ENCODE results near the gene LIME1. TPM values are rescaled to one million over a fixed set of nuclear protein-coding genes. Genes with fewer than 3 reads are reported as not detected.

Gene LIME1
- total and polyA plus RNA-seq, 7 experiments from 2014 or later: 96.8 to 366 (median 107) TPM

- intact Hi-C loops (cut with micrococcal nuclease): no loop called here
- no peaks in the 10 kb centered on the region for H3K27me3 ChIP-seq (ENCODE audit: control insufficient read depth in 2 of 2, insufficient read depth in 2 of 2, low read length in 2 of 2)
- ATAC-seq: no peak
- peaks cover 5 to 18% (median 6%) of the 10 kb centered on the region in 7 donors for H3K4me1 Mint-ChIP-seq
- DNase-seq: peak in 1 of 9 donors; percentile 7
- no peak overlapping the region for H3K4me3 ChIP-seq (ENCODE audit: low read length)
- peak overlapping the region in 6 of 9 donors; percentile 21 to 86 (median 69) for H3K27ac Mint-ChIP-seq
- H3K27ac ChIP-seq (ENCODE audit: low read depth, low read length): no peak overlapping the region
- H3K4me1 ChIP-seq (ENCODE audit: control insufficient read depth in 2 of 2, insufficient read depth in 2 of 2, low read length in 2 of 2): peaks cover 12 to 20% of the 10 kb centered on the region in 2 donors
- H3K4me3 Mint-ChIP-seq: peak overlapping the region in 2 of 10 donors; percentile 44 to 55
- H3K9me3 ChIP-seq (ENCODE audit: control insufficient read depth in 2 of 3, low read length in 3 of 3): no peaks in the 10 kb centered on the region
- peaks cover 0 to 10% (median 0%) of the 10 kb centered on the region in 5 donors for H3K36me3 Mint-ChIP-seq
- peaks cover 0 to 14% (median 0%) of the 10 kb centered on the region in 3 experiments for H3K36me3 ChIP-seq (ENCODE audit: control insufficient read depth in 2 of 3, insufficient read depth in 3 of 3, low read length in 3 of 3)
- ChIA-PET CTCF (no interaction called here), POLR2A (interaction anchor here (0.5 to 1.5 kb wide), 2 partner anchors 14 to 289 kb away, joined by 3 read pairs; partner anchors contain the start of genes ARFRP1 and ZGPAT)
- peaks cover 0 to 2% (median 0%) of the 10 kb centered on the region in 5 donors for H3K27me3 Mint-ChIP-seq
- peaks cover 0 to 5% (median 0%) of the 10 kb centered on the region in 11 donors for H3K9me3 Mint-ChIP-seq
These were observed 42.5 kb upstream of the LIME1 start for GRCh38 chr20:63693733-63694583.

GRCh38 chr20:63694584-63695423 is 41.7 kb upstream of the LIME1 start:
- Mint-ChIP-seq H3K36me3 (peaks cover 0 to 10% (median 0%) of the 10 kb centered on the region in 5 donors), H3K9me3 (peaks cover 0 to 5% (median 0%) of the 10 kb centered on the region in 11 donors), H3K27ac (no peak overlapping the region), H3K4me1 (peaks cover 5 to 18% (median 6%) of the 10 kb centered on the region in 7 donors), H3K27me3 (peaks cover 0 to 2% (median 0%) of the 10 kb centered on the region in 5 donors), H3K4me3 (no peak overlapping the region)
- ChIA-PET CTCF (no interaction called here), POLR2A (interaction anchor here (0.5 to 1.5 kb wide), 3 partner anchors 13 to 288 kb away, joined by 3 read pairs; partner anchors contain the start of genes ARFRP1 and ZGPAT)
- Histone ChIP-seq H3K27me3 (ENCODE audit: control insufficient read depth in 2 of 2, insufficient read depth in 2 of 2, low read length in 2 of 2) (no peaks in the 10 kb centered on the region), H3K9me3 (ENCODE audit: control insufficient read depth in 2 of 3, low read length in 3 of 3) (no peaks in the 10 kb centered on the region), H3K4me3 (ENCODE audit: low read length) (no peak overlapping the region), H3K36me3 (ENCODE audit: control insufficient read depth in 2 of 3, insufficient read depth in 3 of 3, low read length in 3 of 3) (peaks cover 0 to 21% (median 0%) of the 10 kb centered on the region in 3 experiments), H3K4me1 (ENCODE audit: control insufficient read depth in 2 of 2, insufficient read depth in 2 of 2, low read length in 2 of 2) (peaks cover 12 to 20% of the 10 kb centered on the region in 2 donors), H3K27ac (ENCODE audit: low read depth, low read length) (no peak overlapping the region)
- intact Hi-C loops (cut with micrococcal nuclease): no loop called here
- ATAC-seq: no peak
- peak in 1 of 9 donors; percentile 8 for DNase-seq

- intact Hi-C loops (cut with micrococcal nuclease): no loop called here
- H3K27me3 ChIP-seq (ENCODE audit: control insufficient read depth in 2 of 2, insufficient read depth in 2 of 2, low read length in 2 of 2): no peaks in the 10 kb centered on the region
- peak overlapping the region; percentile 20 for H3K27ac ChIP-seq (ENCODE audit: low read depth, low read length)
- DNase-seq (no peak), ATAC-seq (no peak)
- H3K4me1 ChIP-seq (ENCODE audit: control insufficient read depth in 2 of 2, insufficient read depth in 2 of 2, low read length in 2 of 2): peaks cover 12 to 20% of the 10 kb centered on the region in 2 donors
- peak overlapping the region in 8 of 10 donors; percentile 27 to 76 (median 56) for H3K4me3 Mint-ChIP-seq
- CTCF ChIA-PET: interaction anchor here (0.6 kb wide), 1 partner anchor 38 kb away, joined by 4 read pairs; the partner anchor contains the start of gene RTEL1
- H3K36me3 Mint-ChIP-seq: peaks cover 0 to 10% (median 0%) of the 10 kb centered on the region in 5 donors
- no peaks in the 10 kb centered on the region for H3K9me3 ChIP-seq (ENCODE audit: control insufficient read depth in 2 of 3, low read length in 3 of 3)
- POLR2A ChIA-PET: interaction anchor here (0.6 to 3.3 kb wide), 4 partner anchors 12 to 171 kb away, joined by 3 to 19 read pairs (median 10); partner anchors contain the start of genes ARFRP1, LIME1 and ZGPAT
- H3K9me3 Mint-ChIP-seq: peaks cover 0 to 5% (median 0%) of the 10 kb centered on the region in 11 donors
- H3K36me3 ChIP-seq (ENCODE audit: control insufficient read depth in 2 of 3, insufficient read depth in 3 of 3, low read length in 3 of 3): peaks cover 0 to 28% (median 0%) of the 10 kb centered on the region in 3 experiments
- peak overlapping the region in 6 of 9 donors; percentile 51 to 88 (median 65) for H3K27ac Mint-ChIP-seq
- H3K4me3 ChIP-seq (ENCODE audit: low read length): no peak overlapping the region
- peaks cover 0 to 2% (median 0%) of the 10 kb centered on the region in 5 donors for H3K27me3 Mint-ChIP-seq
- H3K4me1 Mint-ChIP-seq: peaks cover 5 to 18% (median 6%) of the 10 kb centered on the region in 7 donors
These were observed 40.8 kb upstream of the LIME1 start for GRCh38 chr20:63695424-63696305.

- H3K4me1 Mint-ChIP-seq: peaks cover 5 to 17% (median 6%) of the 10 kb centered on the region in 7 donors
- Histone ChIP-seq H3K9me3 (ENCODE audit: control insufficient read depth in 2 of 3, low read length in 3 of 3) (no peaks in the 10 kb centered on the region), H3K4me3 (ENCODE audit: low read length) (peak overlapping the region; percentile 47), H3K27ac (ENCODE audit: low read depth, low read length) (peak overlapping the region; percentile 20), H3K36me3 (ENCODE audit: control insufficient read depth in 2 of 3, insufficient read depth in 3 of 3, low read length in 3 of 3) (peaks cover 0 to 28% (median 0%) of the 10 kb centered on the region in 3 experiments), H3K27me3 (ENCODE audit: control insufficient read depth in 2 of 2, insufficient read depth in 2 of 2, low read length in 2 of 2) (no peaks in the 10 kb centered on the region), H3K4me1 (ENCODE audit: control insufficient read depth in 2 of 2, insufficient read depth in 2 of 2, low read length in 2 of 2) (peaks cover 12 to 20% of the 10 kb centered on the region in 2 donors)
- DNase-seq (peak in 6 of 9 donors; percentile 28 to 47 (median 38)), ATAC-seq (peak; percentile 73)
- H3K36me3 Mint-ChIP-seq: peaks cover 0 to 10% (median 0%) of the 10 kb centered on the region in 5 donors
- H3K4me3 Mint-ChIP-seq: peak overlapping the region in 9 of 10 donors; percentile 27 to 76 (median 54)
- intact Hi-C loops (cut with micrococcal nuclease): no loop called here
- peak overlapping the region in 6 of 9 donors; percentile 51 to 88 (median 65) for H3K27ac Mint-ChIP-seq
- ChIA-PET CTCF (interaction anchor here (0.6 kb wide), 1 partner anchor 38 kb away, joined by 4 read pairs; the partner anchor contains the start of gene RTEL1), POLR2A (interaction anchor here (0.5 to 3.3 kb wide), 3 partner anchors 11 to 41 kb away, joined by 3 to 19 read pairs (median 16); partner anchors contain the start of genes ARFRP1, LIME1 and ZGPAT)
- peaks cover 0 to 2% (median 0%) of the 10 kb centered on the region in 5 donors for H3K27me3 Mint-ChIP-seq
- H3K9me3 Mint-ChIP-seq: peaks cover 0 to 5% (median 0%) of the 10 kb centered on the region in 11 donors
These were observed 40.2 kb upstream of the LIME1 start for GRCh38 chr20:63696306-63696627.

- Mint-ChIP-seq H3K27me3 (peaks cover 0 to 2% (median 0%) of the 10 kb centered on the region in 5 donors), H3K4me3 (peak within 1 kb of the TSS in 9 of 10 donors; percentile 27 to 76 (median 54)), H3K27ac (peak within 1 kb of the TSS in 7 of 9 donors; percentile 5 to 88 (median 64)), H3K36me3 (peaks cover 0 to 10% (median 0%) of the 10 kb centered on the region in 5 donors), H3K4me1 (peaks cover 5 to 15% (median 6%) of the 10 kb centered on the region in 7 donors), H3K9me3 (peaks cover 0 to 5% (median 0%) of the 10 kb centered on the region in 11 donors)
- intact Hi-C loops (cut with micrococcal nuclease): no loop called here
- H3K27ac ChIP-seq (ENCODE audit: low read depth, low read length): peak within 1 kb of the TSS; percentile 20
- POLR2A ChIA-PET: interaction anchor here (0.5 to 3.3 kb wide), 6 partner anchors 10 to 69 kb away, joined by 3 to 19 read pairs (median 4); partner anchors contain the start of genes ARFRP1, LIME1 and ZGPAT
- peak within 1 kb of the TSS; percentile 47 for H3K4me3 ChIP-seq (ENCODE audit: low read length)
- peak in 5 of 9 donors; percentile 33 to 51 (median 35) for DNase-seq
- no peaks in the 10 kb centered on the region for H3K9me3 ChIP-seq (ENCODE audit: control insufficient read depth in 2 of 3, low read length in 3 of 3)
- CTCF ChIA-PET: interaction anchor here (0.9 kb wide), 1 partner anchor 9 kb away, joined by 3 read pairs; no protein-coding TSS in a partner anchor
- peaks cover 12 to 20% of the 10 kb centered on the region in 2 donors for H3K4me1 ChIP-seq (ENCODE audit: control insufficient read depth in 2 of 2, insufficient read depth in 2 of 2, low read length in 2 of 2)
- H3K27me3 ChIP-seq (ENCODE audit: control insufficient read depth in 2 of 2, insufficient read depth in 2 of 2, low read length in 2 of 2): no peaks in the 10 kb centered on the region
- H3K36me3 ChIP-seq (ENCODE audit: control insufficient read depth in 2 of 3, insufficient read depth in 3 of 3, low read length in 3 of 3): peaks cover 0 to 28% (median 0%) of the 10 kb centered on the region in 3 experiments
- ATAC-seq: peak; percentile 44
These were observed 39.7 kb upstream of the LIME1 start, which contains the start of gene TNFRSF6B for GRCh38 chr20:63696628-63697356. TSS of gene TNFRSF6B (plus strand) at chr20:63696652. CDS start at chr20:63696768, 116 bp downstream.

Measured in naive thymus-derived CD4-positive, alpha-beta T cell (primary cell).